A549 (cell line): Measurements from ENCODE around the gene RNF43. TPM values are rescaled to one million over a fixed set of nuclear protein-coding genes. Genes with fewer than 3 reads are reported as not detected.
A peak's percentile ranks its signal among the peaks of the same experiment; 100 is the strongest.

Experiments used
- ATAC-seq, 2 experiments: fragments of 200-7000 bp in 1 of 2; fragments of >200 bp in 1 of 2; cut with Nextera tagmentation in 1 of 2; cut with Tn5 transposase in 1 of 2; 3 replicates each; pipeline versions ENCODE4 v1.8.0 to v1.9.1; 2018 to 2020; ENCODE audit warnings: mild to moderate bottlenecking in 1 of 2, moderate library complexity in 1 of 2
- CTCF ChIA-PET: fragments of 300-600 bp; sonication (Branson Sonifier 250); formaldehyde crosslinking; extraction: SDS; loops from one replicate; lab custom pipeline; 2021; ENCODE audit warnings: antibody characterized with exemption, inconsistent platforms; lab: Yijun Ruan, JAX
- POLR2A ChIA-PET: fragments of 350-600 bp; formaldehyde crosslinking; extraction: SDS; loops from one replicate; lab custom pipeline; 2021; ENCODE audit warnings: antibody characterized with exemption, inconsistent platforms; lab: Yijun Ruan, JAX
- DNase-seq, 2 experiments: peaks; one replicate each; pipeline versions ENCODE4 v3.0.0 to v3.0.0-alpha.2; 2011 to 2016; ENCODE audit warnings: low read depth in 1 of 2, low spot score in 1 of 2
- FAIRE-seq: peaks from 2 replicates; lab custom pipeline; 2011; peaks lifted over from hg19 to GRCh38; lab: Jason Lieb, UNC
- H3K27ac ChIP-seq, 2 experiments: fragments of >200 bp; sonication (Bioruptor Twin); formaldehyde crosslinking; 3 replicates each; pipeline ENCODE4 v1.5.1; 2016 to 2017
- H3K4me1 ChIP-seq: fragments of >200 bp; sonication (Bioruptor Twin); formaldehyde crosslinking; 3 replicates; pipeline ENCODE4 v1.6.1; 2016
- H3K4me2 ChIP-seq: fragments of >200 bp; sonication (Bioruptor Twin); formaldehyde crosslinking; 3 replicates; pipeline ENCODE4 v1.6.1; 2016
- H3K4me3 ChIP-seq: fragments of >200 bp; sonication (Bioruptor Twin); formaldehyde crosslinking; 3 replicates; pipeline ENCODE4 v1.5.1; 2016
- H3K9me3 ChIP-seq: fragments of >200 bp; sonication (Bioruptor Twin); formaldehyde crosslinking; 3 replicates; pipeline ENCODE4 v1.6.1; 2016
- CTCF ChIP-seq: fragments of >200 bp; sonication (Bioruptor Twin); formaldehyde crosslinking; IDR thresholded peaks from 3 replicates; pipeline ENCODE4 v1.5.1; 2016
- E2F6 ChIP-seq: IDR thresholded peaks from 2 replicates; pipeline ENCODE4 v1.6.1; 2012; ENCODE audit warnings: low read depth, borderline replicate concordance
- HEYL ChIP-seq: fragments of 250-450 bp; sonication (Bioruptor Pico); IDR thresholded peaks from 2 replicates; pipeline ENCODE4 v1.8.0; 2021; ENCODE audit warnings: mild to moderate bottlenecking, moderate library complexity
- HOXB13 ChIP-seq: fragments of 250-450 bp; sonication (Bioruptor Pico); IDR thresholded peaks from 2 replicates; pipeline ENCODE4 v1.5.0; 2020; ENCODE audit warnings: low read depth, mild to moderate bottlenecking, moderate library complexity
- HOXB5 ChIP-seq: fragments of 250-450 bp; sonication (Bioruptor Pico); IDR thresholded peaks from 2 replicates; pipeline ENCODE4 v1.5.0; 2020; ENCODE audit warnings: mild to moderate bottlenecking, moderate library complexity
- KDM5A ChIP-seq: fragments of 200-600 bp; sonication (generic); IDR thresholded peaks from 2 replicates; pipeline ENCODE4 v1.6.1; 2016; ENCODE audit warnings: antibody characterized with exemption, mild to moderate bottlenecking
- MAFK ChIP-seq: fragments of 450-650 bp; IDR thresholded peaks from 2 replicates; pipeline ENCODE4 v1.6.1; 2014; ENCODE audit not compliant: partially characterized antibody
- MAX ChIP-seq: IDR thresholded peaks from 2 replicates; pipeline ENCODE4 v1.6.1; 2012
- NR3C1 ChIP-seq: fragments of >200 bp; sonication (Bioruptor Twin); formaldehyde crosslinking; IDR thresholded peaks from 3 replicates; pipeline ENCODE4 v1.6.1; 2017
- PHF8 ChIP-seq: fragments of 200-600 bp; sonication (generic); IDR thresholded peaks from 2 replicates; pipeline ENCODE4 v1.6.1; 2016; ENCODE audit warnings: low read depth, mild to moderate bottlenecking, antibody characterized with exemption, moderate library complexity, borderline replicate concordance
- RAD21 ChIP-seq, 2 experiments: fragments of >200 bp in 1 of 2; sonication (Bioruptor Twin) in 1 of 2; formaldehyde crosslinking in 1 of 2; IDR thresholded peaks in 1 of 2; conservative IDR thresholded peaks in 1 of 2; 2 replicates in 1 of 2; 3 replicates in 1 of 2; pipeline ENCODE4 v1.6.1; 2012 to 2018; ENCODE audit warnings: inconsistent platforms in 1 of 2
- RARB ChIP-seq: fragments of 250-450 bp; sonication (Bioruptor Pico); IDR thresholded peaks from 2 replicates; pipeline ENCODE4 v1.8.0; 2021; ENCODE audit warnings: mild to moderate bottlenecking, moderate library complexity
- RCOR1 ChIP-seq: fragments of 150-350 bp; IDR thresholded peaks from 2 replicates; pipeline ENCODE4 v1.6.1; 2014; ENCODE audit warnings: antibody characterized with exemption, low read length, low read depth
- RNF2 ChIP-seq: fragments of 200-600 bp; sonication (generic); IDR thresholded peaks from 2 replicates; pipeline ENCODE4 v1.6.1; 2016; ENCODE audit warnings: low read depth, mild to moderate bottlenecking, antibody characterized with exemption, moderate library complexity, borderline replicate concordance
- SREBF2 ChIP-seq: fragments of 450-650 bp; IDR thresholded peaks from 2 replicates; pipeline ENCODE4 v1.6.1; 2014; ENCODE audit warnings: mild to moderate bottlenecking, moderate library complexity
- ZSCAN20 ChIP-seq: fragments of 250-450 bp; sonication (Bioruptor Pico); IDR thresholded peaks from 2 replicates; pipeline ENCODE4 v1.8.0; 2022; ENCODE audit warnings: mild to moderate bottlenecking, moderate library complexity
- WGBS: methylation state at CpG from one replicate; pipeline ENCODE4 v1.1.6; 2017; ENCODE audit errors: missing lambda C conversion rate; 5-methylcytosine and 5-hydroxymethylcytosine counted together
- polyA plus RNA-seq, 4 experiments: library from polyadenylated mRNA; depleted of rRNA in 3 of 4; stranded (reverse); fragments of >200 nt; fragmentation: RNase III in 1 of 4; extraction: RNeasy Plus Mini Kit Qiagen cat#74134 plus additional on column Dnase treatment in 1 of 4; gene quantifications; 2 replicates in 3 of 4; 3 replicates in 1 of 4; pipeline ENCODE4 v1.2.3, GENCODE V29; 2011 to 2017
- TF ChIP-seq, protein P1 (sequence below): fragments of 250-450 bp; sonication (Bioruptor Pico); IDR thresholded peaks from 2 replicates; pipeline ENCODE4 v1.5.0; 2021; ENCODE audit warnings: mild to moderate bottlenecking, moderate library complexity, borderline replicate concordance
- TF ChIP-seq, protein P2 (sequence below): fragments of 200-600 bp; sonication (generic); IDR thresholded peaks from 2 replicates; pipeline ENCODE4 v1.6.1; 2016; ENCODE audit warnings: antibody characterized with exemption, mild to moderate bottlenecking, moderate library complexity
- TF ChIP-seq, protein P3 (sequence below): fragments of 250-450 bp; sonication (Bioruptor Pico); IDR thresholded peaks from 2 replicates; pipeline ENCODE4 v1.5.0; 2020; ENCODE audit warnings: low read depth, mild to moderate bottlenecking, moderate library complexity

Gene RNF43
- polyA plus RNA-seq, 2 of the 4 experiments (the other 2 are of a cell fraction): 2.5 to 6.6 TPM

DNA sequence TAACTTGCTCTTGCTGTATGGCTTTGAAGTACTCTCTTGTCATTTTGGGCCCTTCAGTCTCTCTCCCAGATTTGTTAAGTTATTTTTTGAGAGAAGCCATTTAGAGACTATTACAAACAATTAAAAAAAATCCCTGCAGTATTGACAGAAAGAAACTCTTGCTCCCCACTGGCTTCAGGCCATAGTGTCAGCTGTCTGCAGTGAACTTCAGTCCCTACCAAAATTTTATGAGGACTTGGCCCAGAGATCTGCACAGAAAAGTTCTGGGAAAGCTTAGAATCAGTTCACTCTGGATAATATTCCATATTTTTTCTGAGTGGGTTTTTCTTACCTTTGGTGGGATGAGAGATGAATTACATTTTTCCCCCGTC, 34.5 kb downstream of the RNF43 start:
- POLR2A ChIA-PET: interaction anchor here (4.1 kb wide), 1 partner anchor 30 kb away, joined by 17 read pairs; the partner anchor contains the start of gene SUPT4H1
- no peak for TF ChIP-seq HEYL (CRISPR knock-in tag)
- TF ChIP-seq RCOR1: no peak
- TF ChIP-seq, protein P1, sequence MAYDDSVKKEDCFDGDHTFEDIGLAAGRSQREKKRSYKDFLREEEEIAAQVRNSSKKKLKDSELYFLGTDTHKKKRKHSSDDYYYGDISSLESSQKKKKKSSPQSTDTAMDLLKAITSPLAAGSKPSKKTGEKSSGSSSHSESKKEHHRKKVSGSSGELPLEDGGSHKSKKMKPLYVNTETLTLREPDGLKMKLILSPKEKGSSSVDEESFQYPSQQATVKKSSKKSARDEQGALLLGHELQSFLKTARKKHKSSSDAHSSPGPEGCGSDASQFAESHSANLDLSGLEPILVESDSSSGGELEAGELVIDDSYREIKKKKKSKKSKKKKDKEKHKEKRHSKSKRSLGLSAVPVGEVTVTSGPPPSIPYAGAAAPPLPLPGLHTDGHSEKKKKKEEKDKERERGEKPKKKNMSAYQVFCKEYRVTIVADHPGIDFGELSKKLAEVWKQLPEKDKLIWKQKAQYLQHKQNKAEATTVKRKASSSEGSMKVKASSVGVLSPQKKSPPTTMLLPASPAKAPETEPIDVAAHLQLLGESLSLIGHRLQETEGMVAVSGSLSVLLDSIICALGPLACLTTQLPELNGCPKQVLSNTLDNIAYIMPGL (CRISPR knock-in tag): no peak
- no peak for TF ChIP-seq RAD21 (conservative IDR thresholded peaks at IDR 0.05 in 1 of 2, IDR thresholded peaks at IDR 0.05 in 1 of 2)
- TF ChIP-seq, protein P2, sequence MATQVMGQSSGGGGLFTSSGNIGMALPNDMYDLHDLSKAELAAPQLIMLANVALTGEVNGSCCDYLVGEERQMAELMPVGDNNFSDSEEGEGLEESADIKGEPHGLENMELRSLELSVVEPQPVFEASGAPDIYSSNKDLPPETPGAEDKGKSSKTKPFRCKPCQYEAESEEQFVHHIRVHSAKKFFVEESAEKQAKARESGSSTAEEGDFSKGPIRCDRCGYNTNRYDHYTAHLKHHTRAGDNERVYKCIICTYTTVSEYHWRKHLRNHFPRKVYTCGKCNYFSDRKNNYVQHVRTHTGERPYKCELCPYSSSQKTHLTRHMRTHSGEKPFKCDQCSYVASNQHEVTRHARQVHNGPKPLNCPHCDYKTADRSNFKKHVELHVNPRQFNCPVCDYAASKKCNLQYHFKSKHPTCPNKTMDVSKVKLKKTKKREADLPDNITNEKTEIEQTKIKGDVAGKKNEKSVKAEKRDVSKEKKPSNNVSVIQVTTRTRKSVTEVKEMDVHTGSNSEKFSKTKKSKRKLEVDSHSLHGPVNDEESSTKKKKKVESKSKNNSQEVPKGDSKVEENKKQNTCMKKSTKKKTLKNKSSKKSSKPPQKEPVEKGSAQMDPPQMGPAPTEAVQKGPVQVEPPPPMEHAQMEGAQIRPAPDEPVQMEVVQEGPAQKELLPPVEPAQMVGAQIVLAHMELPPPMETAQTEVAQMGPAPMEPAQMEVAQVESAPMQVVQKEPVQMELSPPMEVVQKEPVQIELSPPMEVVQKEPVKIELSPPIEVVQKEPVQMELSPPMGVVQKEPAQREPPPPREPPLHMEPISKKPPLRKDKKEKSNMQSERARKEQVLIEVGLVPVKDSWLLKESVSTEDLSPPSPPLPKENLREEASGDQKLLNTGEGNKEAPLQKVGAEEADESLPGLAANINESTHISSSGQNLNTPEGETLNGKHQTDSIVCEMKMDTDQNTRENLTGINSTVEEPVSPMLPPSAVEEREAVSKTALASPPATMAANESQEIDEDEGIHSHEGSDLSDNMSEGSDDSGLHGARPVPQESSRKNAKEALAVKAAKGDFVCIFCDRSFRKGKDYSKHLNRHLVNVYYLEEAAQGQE: no peak
- TF ChIP-seq MAFK: no peak
- TF ChIP-seq HOXB5 (CRISPR knock-in tag): no peak
- TF ChIP-seq, protein P3, sequence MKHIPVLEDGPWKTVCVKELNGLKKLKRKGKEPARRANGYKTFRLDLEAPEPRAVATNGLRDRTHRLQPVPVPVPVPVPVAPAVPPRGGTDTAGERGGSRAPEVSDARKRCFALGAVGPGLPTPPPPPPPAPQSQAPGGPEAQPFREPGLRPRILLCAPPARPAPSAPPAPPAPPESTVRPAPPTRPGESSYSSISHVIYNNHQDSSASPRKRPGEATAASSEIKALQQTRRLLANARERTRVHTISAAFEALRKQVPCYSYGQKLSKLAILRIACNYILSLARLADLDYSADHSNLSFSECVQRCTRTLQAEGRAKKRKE: no peak
- TF ChIP-seq NR3C1: no peak
- TF ChIP-seq CTCF: no peak
- no peak for TF ChIP-seq SREBF2
- TF ChIP-seq E2F6: no peak
- TF ChIP-seq RNF2: no peak
- TF ChIP-seq PHF8: no peak
- no peak for TF ChIP-seq ZSCAN20 (CRISPR knock-in tag)
- no peak for TF ChIP-seq RARB (CRISPR knock-in tag)
- TF ChIP-seq HOXB13: no peak
- no peak for TF ChIP-seq KDM5A
- no peak for TF ChIP-seq MAX
- Histone ChIP-seq H3K4me3 (no peak overlapping the region), H3K27ac (peak overlapping the region; percentile 70 to 73), H3K4me1 (peaks cover 76% of the 10 kb centered on the region), H3K4me2 (peak overlapping the region; percentile 65), H3K9me3 (no peaks in the 10 kb centered on the region)
- ATAC-seq: no peak
- no peak for FAIRE-seq
- CTCF ChIA-PET: interaction anchor here (0.6 to 6.3 kb wide), 8 partner anchors 10 to 152 kb away, joined by 3 to 31 read pairs (median 4); partner anchors contain the start of genes RNF43 and SUPT4H1
- DNase-seq: no peak
- WGBS: 88% methylated on average over 1 of the region's 1 CpG
